ENCODE results near the gene KRTAP13-3.

GRCh38 chr21:30437010-30437565 is 11.4 kb upstream of the KRTAP13-3 start:
- no peak for TF ChIP-seq CTCF (IDR thresholded peaks at IDR 0.05)
- TF ChIP-seq POLR2A (IDR thresholded peaks at IDR 0.05): no peak

Measured in breast epithelium (tissue), 3 donors.